ENCODE measurements around the gene CDK11B. TPM values are rescaled to one million over a fixed set of nuclear protein-coding genes. Genes with fewer than 3 reads are reported as not detected.

CDK11B gene
- total RNA-seq, 1 donor from 2014 or later, result 28.5 TPM

DNA sequence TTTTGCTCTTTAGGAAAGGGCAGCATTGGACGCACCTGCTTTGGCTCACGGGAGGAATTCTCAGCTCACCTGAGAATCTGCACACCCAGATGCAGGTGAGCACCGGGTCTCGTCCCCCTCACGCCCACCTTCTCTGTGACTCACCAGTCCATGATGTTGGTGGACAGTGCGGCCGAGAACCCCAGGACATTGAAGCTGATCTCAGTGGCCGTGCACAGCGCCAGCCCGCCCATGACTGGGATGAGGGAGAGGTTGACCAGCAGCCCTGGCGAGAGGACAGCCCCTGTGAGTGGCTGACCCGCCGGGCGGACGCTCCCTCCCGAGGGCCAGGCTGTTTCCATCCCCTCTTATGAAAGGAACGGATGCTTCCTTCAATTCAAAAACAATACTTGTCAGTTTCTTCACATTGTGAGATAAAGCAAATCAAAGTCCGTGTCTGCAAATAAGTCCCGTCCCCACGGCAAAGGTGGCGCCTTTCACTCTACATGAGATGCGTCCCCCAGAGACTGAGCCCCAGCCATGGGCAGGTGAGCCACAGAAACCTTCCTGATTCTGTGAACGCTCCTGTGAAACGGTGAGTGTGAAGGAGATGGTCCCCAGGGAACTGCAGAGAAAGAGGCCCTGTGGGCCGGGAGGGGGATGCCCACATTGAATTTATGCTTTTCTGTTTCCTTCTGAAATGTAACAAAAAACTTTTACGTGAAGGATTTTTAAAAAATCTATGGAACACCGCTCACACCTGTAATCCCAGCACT lies 12.7 kb upstream of the CDK11B start:
- TF ChIP-seq, protein P1, sequence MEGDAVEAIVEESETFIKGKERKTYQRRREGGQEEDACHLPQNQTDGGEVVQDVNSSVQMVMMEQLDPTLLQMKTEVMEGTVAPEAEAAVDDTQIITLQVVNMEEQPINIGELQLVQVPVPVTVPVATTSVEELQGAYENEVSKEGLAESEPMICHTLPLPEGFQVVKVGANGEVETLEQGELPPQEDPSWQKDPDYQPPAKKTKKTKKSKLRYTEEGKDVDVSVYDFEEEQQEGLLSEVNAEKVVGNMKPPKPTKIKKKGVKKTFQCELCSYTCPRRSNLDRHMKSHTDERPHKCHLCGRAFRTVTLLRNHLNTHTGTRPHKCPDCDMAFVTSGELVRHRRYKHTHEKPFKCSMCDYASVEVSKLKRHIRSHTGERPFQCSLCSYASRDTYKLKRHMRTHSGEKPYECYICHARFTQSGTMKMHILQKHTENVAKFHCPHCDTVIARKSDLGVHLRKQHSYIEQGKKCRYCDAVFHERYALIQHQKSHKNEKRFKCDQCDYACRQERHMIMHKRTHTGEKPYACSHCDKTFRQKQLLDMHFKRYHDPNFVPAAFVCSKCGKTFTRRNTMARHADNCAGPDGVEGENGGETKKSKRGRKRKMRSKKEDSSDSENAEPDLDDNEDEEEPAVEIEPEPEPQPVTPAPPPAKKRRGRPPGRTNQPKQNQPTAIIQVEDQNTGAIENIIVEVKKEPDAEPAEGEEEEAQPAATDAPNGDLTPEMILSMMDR (IDR thresholded peaks at IDR 0.05), result no peak
- H3K27ac Mint-ChIP-seq, result no peak overlapping the region
- POLR2A ChIA-PET, result no interaction called here

DNA sequence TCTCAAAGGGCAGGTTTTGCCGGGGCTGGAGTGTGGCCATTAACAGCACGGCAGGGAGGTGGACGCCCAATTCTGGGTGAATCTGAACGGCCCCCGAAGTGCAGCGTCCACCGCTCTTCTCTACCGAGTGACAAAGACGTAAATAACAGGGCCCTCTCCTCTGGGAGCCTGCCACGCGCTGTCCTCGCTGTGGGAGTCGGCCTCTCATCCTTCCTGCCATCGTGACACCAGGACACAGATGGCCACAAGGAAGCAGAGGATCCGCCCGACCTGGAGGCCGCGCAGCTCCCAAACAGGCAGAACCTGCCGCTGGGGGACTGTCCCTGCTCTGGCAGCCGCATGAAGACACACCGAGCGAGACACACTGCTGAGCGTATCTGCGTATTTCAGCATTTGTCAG lies 12.1 kb upstream of the CDK11B start:
- H3K27me3 Mint-ChIP-seq, result no peaks in the 10 kb centered on the region
- peaks cover 9% of the 10 kb centered on the region for H3K4me1 Mint-ChIP-seq
- no peak for DNase-seq
- TF ChIP-seq, protein P1 (IDR thresholded peaks at IDR 0.05), result no peak
- POLR2A ChIA-PET, result no interaction called here
- intact Hi-C loops (cut with micrococcal nuclease), result no loop called here
- H3K27ac Mint-ChIP-seq, result no peak overlapping the region
- CTCF ChIA-PET, result no interaction called here
- no peak overlapping the region for H3K4me3 Mint-ChIP-seq
- ATAC-seq (ENCODE audit: low read depth), result no peak
- H3K9me3 Mint-ChIP-seq, result no peaks in the 10 kb centered on the region
- peaks cover 39% of the 10 kb centered on the region for H3K36me3 Mint-ChIP-seq (ENCODE audit: low read depth)

More for the DNA sequence above, 12.7 kb upstream of the CDK11B start:
- no peak for DNase-seq
- CTCF ChIA-PET, result no interaction called here
- H3K4me1 Mint-ChIP-seq, result peaks cover 9% of the 10 kb centered on the region
- H3K36me3 Mint-ChIP-seq (ENCODE audit: low read depth), result peaks cover 32% of the 10 kb centered on the region
- H3K27me3 Mint-ChIP-seq, result no peaks in the 10 kb centered on the region
- no peak for ATAC-seq (ENCODE audit: low read depth)
- no peaks in the 10 kb centered on the region for H3K9me3 Mint-ChIP-seq
- intact Hi-C loops (cut with micrococcal nuclease), result no loop called here
- H3K4me3 Mint-ChIP-seq, result no peak overlapping the region

DNA sequence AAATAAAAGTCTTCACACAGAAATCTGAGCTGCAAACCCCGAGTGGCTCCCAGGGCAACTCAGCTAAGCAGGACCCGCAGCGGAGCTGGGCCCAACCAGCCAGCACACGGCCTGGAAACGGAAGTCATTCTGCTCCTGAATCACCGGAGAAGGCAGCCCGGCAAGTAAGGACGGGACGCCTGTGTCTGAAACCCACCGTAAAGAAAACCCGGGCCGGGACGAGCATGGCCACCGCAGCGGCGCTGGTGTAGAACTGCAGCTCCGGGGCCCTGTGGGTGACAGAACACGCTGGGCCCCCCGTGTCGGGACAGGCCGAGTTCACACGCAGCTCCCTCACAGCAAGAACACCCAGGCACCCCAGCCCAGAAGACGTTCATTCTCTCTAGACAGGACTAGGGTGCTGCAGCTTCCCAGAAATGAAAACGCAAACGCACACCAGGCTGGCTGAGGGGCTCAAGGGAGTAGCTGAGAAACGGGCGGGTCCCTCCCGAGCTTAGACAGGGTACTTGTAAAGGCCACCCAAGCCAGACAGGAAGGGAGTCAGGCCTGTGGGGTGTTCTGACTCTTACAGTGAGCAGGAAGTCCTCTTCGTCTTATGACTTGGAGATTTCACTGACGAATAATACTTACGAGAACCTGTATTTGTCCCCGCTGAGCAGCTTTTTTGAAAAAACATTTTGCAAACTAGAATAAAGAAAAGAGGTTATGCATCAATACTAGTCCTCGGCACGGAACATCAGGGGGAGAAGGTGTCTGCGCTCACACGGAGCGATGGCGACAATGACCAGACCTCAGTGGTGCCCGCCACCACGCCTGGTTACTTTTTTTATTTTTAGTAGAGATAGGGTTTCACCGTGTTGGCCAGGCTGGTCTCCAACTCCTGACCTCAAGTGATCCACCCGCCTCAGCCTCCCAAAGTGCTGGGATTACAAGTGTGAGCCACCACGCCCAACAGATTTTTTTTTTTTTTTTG lies 10.9 kb upstream of the CDK11B start:
- no peak for ATAC-seq (ENCODE audit: low read depth)
- POLR2A ChIA-PET, result interaction anchor here (0.5 to 1.0 kb wide), 3 partner anchors 8 to 25 kb away, joined by 4 to 5 read pairs (median 4); no protein-coding TSS in a partner anchor
- intact Hi-C loops (cut with micrococcal nuclease), result no loop called here
- DNase-seq, result no peak
- CTCF ChIA-PET, result no interaction called here
- TF ChIP-seq, protein P1 (IDR thresholded peaks at IDR 0.05), result no peak
- Mint-ChIP-seq H3K36me3 (ENCODE audit: low read depth) (peaks cover 42% of the 10 kb centered on the region), H3K9me3 (no peaks in the 10 kb centered on the region), H3K27ac (no peak overlapping the region), H3K27me3 (no peaks in the 10 kb centered on the region), H3K4me1 (peaks cover 9% of the 10 kb centered on the region), H3K4me3 (no peak overlapping the region)

- ChIA-PET CTCF (no interaction called here), POLR2A (no interaction called here)
- no peak overlapping the region for H3K4me3 Mint-ChIP-seq
- no peak overlapping the region for H3K27ac Mint-ChIP-seq
- H3K9me3 Mint-ChIP-seq, result no peaks in the 10 kb centered on the region
- intact Hi-C loops (cut with micrococcal nuclease), result no loop called here
- TF ChIP-seq, protein P1 (IDR thresholded peaks at IDR 0.05), result no peak
- H3K36me3 Mint-ChIP-seq (ENCODE audit: low read depth), result peaks cover 36% of the 10 kb centered on the region
- no peak for ATAC-seq (ENCODE audit: low read depth)
- DNase-seq, result no peak
- peaks cover 6% of the 10 kb centered on the region for H3K4me1 Mint-ChIP-seq
- no peaks in the 10 kb centered on the region for H3K27me3 Mint-ChIP-seq
These were observed 7.7 kb upstream of the CDK11B start for GRCh38 chr1:1666526-1666925.

GRCh38 chr1:1665815-1666251 lies 7.0 kb upstream of the CDK11B start:
- no peak for ATAC-seq (ENCODE audit: low read depth)
- TF ChIP-seq, protein P1 (IDR thresholded peaks at IDR 0.05), result no peak
- Mint-ChIP-seq H3K27me3 (no peaks in the 10 kb centered on the region), H3K27ac (no peak overlapping the region), H3K4me3 (no peak overlapping the region), H3K36me3 (ENCODE audit: low read depth) (peaks cover 30% of the 10 kb centered on the region), H3K4me1 (peaks cover 5% of the 10 kb centered on the region), H3K9me3 (no peaks in the 10 kb centered on the region)
- DNase-seq, result no peak
- CTCF ChIA-PET, result no interaction called here
- intact Hi-C loops (cut with micrococcal nuclease), result no loop called here
- POLR2A ChIA-PET, result no interaction called here
